HepG2 (cell line): ENCODE measurements around the gene SIK3. TPM values are rescaled to one million over a fixed set of nuclear protein-coding genes. Genes with fewer than 3 reads are reported as not detected.

ENCODE experiments used
- ATAC-seq: fragments of 200-7000 bp; cut with Tn5 transposase; 3 replicates; pipeline ENCODE4 v1.9.1; 2020; ENCODE audit warnings: mild to moderate bottlenecking, moderate library complexity
- BruUV-seq: library from RNA; stranded (reverse); fragments of 400-500 nt; replicated peaks from 2 replicates; lab custom pipeline; 2021; lab: Mats Ljungman, UMichigan
- CTCF ChIA-PET: fragments of 300-600 bp; formaldehyde crosslinking; extraction: SDS; loops from one replicate; lab custom pipeline; 2021; ENCODE audit warnings: low total read pairs, inconsistent platforms, low intra/inter-chr PET ratio; lab: Yijun Ruan, JAX
- POLR2A ChIA-PET: fragments of 350-600 bp; sonication (Branson Sonifier 250); formaldehyde crosslinking; loops from one replicate; lab custom pipeline; 2020; ENCODE audit warnings: antibody characterized with exemption, inconsistent platforms; lab: Yijun Ruan, JAX
- DNase-seq: peaks from one replicate; pipeline ENCODE4 v3.0.0-alpha.2; 2015; ENCODE audit warnings: low spot score
- FAIRE-seq: peaks from 3 replicates; lab custom pipeline; 2011; peaks lifted over from hg19 to GRCh38; lab: Jason Lieb, UNC
- H2AFZ ChIP-seq: one replicate; pipeline ENCODE4 v1.6.1; 2011; ENCODE audit warnings: low read length, inconsistent platforms
- H3K27ac ChIP-seq: fragments of 300-600 bp; 3 replicates; pipeline ENCODE4 v1.8.0; 2011; ENCODE audit warnings: mixed run types, mild to moderate bottlenecking, mixed read lengths, low read length, inconsistent platforms; ENCODE audit not compliant: insufficient read depth; ENCODE audit errors: extremely low read length
- H3K27me3 ChIP-seq, 2 experiments: fragments of 200-600 bp in 1 of 2; 2 replicates in 1 of 2; 3 replicates in 1 of 2; pipeline versions ENCODE4 v1.6.0 to v1.8.0; 2011; ENCODE audit warnings: low read length in 2 of 2, mild to moderate bottlenecking in 2 of 2, moderate library complexity in 2 of 2, inconsistent platforms in 1 of 2; ENCODE audit not compliant: insufficient read depth in 2 of 2, control insufficient read depth in 1 of 2
- H3K36me3 ChIP-seq, 2 experiments: fragments of 200-600 bp in 1 of 2; replicated peaks in 1 of 2; 2 replicates in 1 of 2; 3 replicates in 1 of 2; pipeline versions ENCODE4 v1.5.1 to v1.8.0; 2011; ENCODE audit warnings: low read length in 2 of 2, inconsistent platforms in 1 of 2; ENCODE audit not compliant: insufficient read depth in 2 of 2, control insufficient read depth in 1 of 2
- H3K4me1 ChIP-seq: 2 replicates; pipeline ENCODE4 v1.5.1; 2012; ENCODE audit warnings: low read length, inconsistent platforms; ENCODE audit not compliant: insufficient read depth
- H3K4me2 ChIP-seq: 2 replicates; pipeline ENCODE4 v1.6.0; 2011; ENCODE audit warnings: low read depth, low read length, inconsistent platforms
- H3K4me3 ChIP-seq, 3 experiments: fragments of 200-600 bp in 1 of 3; sonication (generic), shearing (Covaris generic) in 1 of 3; replicated peaks in 1 of 3; 2 replicates each; pipeline ENCODE4 v1.5.1; 2011 to 2016; ENCODE audit warnings: low read length in 3 of 3, inconsistent platforms in 2 of 3, low read depth in 2 of 3, mild to moderate bottlenecking in 2 of 3, control low read depth in 1 of 3, mixed read lengths in 1 of 3; ENCODE audit not compliant: insufficient read depth in 1 of 3
- H3K79me2 ChIP-seq: one replicate; pipeline ENCODE4 v1.6.1; 2011; ENCODE audit warnings: low read length, inconsistent platforms; ENCODE audit not compliant: insufficient read depth
- H3K9ac ChIP-seq: 2 replicates; pipeline ENCODE4 v1.6.0; 2011; ENCODE audit warnings: mild to moderate bottlenecking, low read depth, low read length, inconsistent platforms; ENCODE audit not compliant: insufficient read depth
- H3K9me3 ChIP-seq: 2 replicates; pipeline ENCODE4 v1.5.1; 2012; ENCODE audit warnings: mild to moderate bottlenecking, low read length
- H4K20me1 ChIP-seq: 2 replicates; pipeline ENCODE4 v1.6.0; 2011; ENCODE audit warnings: inconsistent platforms, mild to moderate bottlenecking, low read length, moderate library complexity; ENCODE audit not compliant: insufficient read depth
- ASH2L ChIP-seq: fragments of 300-600, 200-600 bp; sonication (generic); IDR thresholded peaks from 2 replicates; pipeline ENCODE4 v1.7.0; 2017; ENCODE audit warnings: low read depth, mild to moderate bottlenecking, moderate library complexity, mixed read lengths, low read length; ENCODE audit not compliant: insufficient read length
- BHLHE40 ChIP-seq: IDR thresholded peaks from 2 replicates; pipeline ENCODE4 v1.6.1; 2011; ENCODE audit warnings: low read length, improper control_type of control experiment
- BRD4 ChIP-seq: sonication (generic); formaldehyde crosslinking; IDR thresholded peaks from 2 replicates; pipeline ENCODE4 v1.4.0; 2020; ENCODE audit warnings: missing genetic modification reagents
- DNMT1 ChIP-seq: sonication (generic); formaldehyde crosslinking; IDR thresholded peaks from 2 replicates; pipeline ENCODE4 v1.5.1; 2020; ENCODE audit warnings: mild to moderate bottlenecking, missing genetic modification reagents
- HNRNPK ChIP-seq: fragments of 200-400 bp; formaldehyde crosslinking; IDR thresholded peaks from 2 replicates; pipeline ENCODE4 v1.6.1; 2018; ENCODE audit warnings: low read length, low read depth, moderate library complexity, mild to moderate bottlenecking; ENCODE audit not compliant: poor library complexity, severe bottlenecking
- ISL2 ChIP-seq: sonication (generic); formaldehyde crosslinking; IDR thresholded peaks from 2 replicates; pipeline ENCODE4 v1.5.0; 2020; ENCODE audit warnings: missing genetic modification reagents
- MED13 ChIP-seq: sonication (generic); formaldehyde crosslinking; IDR thresholded peaks from 2 replicates; pipeline ENCODE4 v1.5.0; 2020; ENCODE audit warnings: missing genetic modification reagents
- MEF2D ChIP-seq: sonication (generic); formaldehyde crosslinking; IDR thresholded peaks from 2 replicates; pipeline ENCODE4 v1.5.1; 2020; ENCODE audit warnings: mild to moderate bottlenecking, missing genetic modification reagents
- PCBP1 ChIP-seq: fragments of 200-400 bp; formaldehyde crosslinking; IDR thresholded peaks from 2 replicates; pipeline ENCODE4 v1.6.1; 2017; ENCODE audit warnings: mild to moderate bottlenecking, low read depth, low read length, borderline replicate concordance
- RBFOX2 ChIP-seq: fragments of 200-400 bp; formaldehyde crosslinking; IDR thresholded peaks from 2 replicates; pipeline ENCODE4 v1.6.1; 2017; ENCODE audit warnings: low read depth, mild to moderate bottlenecking, low read length
- TBP ChIP-seq: sonication (generic); formaldehyde crosslinking; IDR thresholded peaks from 2 replicates; pipeline ENCODE4 v1.5.0; 2020; ENCODE audit warnings: missing genetic modification reagents
- ZBTB10 ChIP-seq: sonication (generic); formaldehyde crosslinking; IDR thresholded peaks from 2 replicates; pipeline ENCODE4 v1.4.0; 2020; ENCODE audit warnings: missing genetic modification reagents, borderline replicate concordance
- ZEB1 ChIP-seq: IDR thresholded peaks from 2 replicates; pipeline ENCODE4 v1.6.1; 2012; ENCODE audit warnings: mild to moderate bottlenecking, low read depth, inconsistent platforms; ENCODE audit not compliant: insufficient replicate concordance
- ZNF230 ChIP-seq: sonication (generic); formaldehyde crosslinking; IDR thresholded peaks from 2 replicates; pipeline ENCODE4 v1.4.0; 2020; ENCODE audit warnings: mild to moderate bottlenecking, missing genetic modification reagents
- ZNF354B ChIP-seq: sonication (generic); formaldehyde crosslinking; IDR thresholded peaks from 2 replicates; pipeline ENCODE4 v1.8.0; 2022; ENCODE audit warnings: mild to moderate bottlenecking, missing genetic modification reagents
- ZNF44 ChIP-seq: sonication (generic); formaldehyde crosslinking; IDR thresholded peaks from 2 replicates; pipeline ENCODE4 v1.5.1; 2020; ENCODE audit warnings: mild to moderate bottlenecking, missing genetic modification reagents
- ZNF501 ChIP-seq: sonication (generic); formaldehyde crosslinking; IDR thresholded peaks from 2 replicates; pipeline ENCODE4 v1.5.1; 2020; ENCODE audit warnings: mild to moderate bottlenecking, moderate library complexity, missing genetic modification reagents
- WGBS: methylation state at CpG from one replicate; pipeline ENCODE4 v1.1.6; 2017; ENCODE audit warnings: low lambda C conversion rate; 5-methylcytosine and 5-hydroxymethylcytosine counted together
- in situ Hi-C: cut with HindIII; loops from 2 replicates; pipeline ENCODE4 v1.10.0; 2017; ENCODE audit warnings: low pct_unique_long_range_greater_than_20kb; ENCODE audit not compliant: extremely low pct_ligation_motif_present
- intact Hi-C: fragments of 100-400 bp; cut with micrococcal nuclease; formaldehyde crosslinking; loops from one replicate; pipeline ENCODE4 v1.10.0; 2022; ENCODE audit not compliant: unreplicated experiment
- polyA plus RNA-seq, 8 experiments: library from polyadenylated mRNA; depleted of rRNA in 3 of 8; stranded (reverse) in 7 of 8; unstranded in 1 of 8; fragments of >200 nt; fragmentation: Illumina TruSeq in 4 of 8; extraction: Trizol in 4 of 8; gene quantifications; 2 replicates each; pipeline versions ENCODE4 v1.2.1 to v1.2.3, GENCODE V29; 2011 to 2016; ENCODE audit warnings: low read depth in 4 of 8, missing spikeins in 1 of 8, mixed read lengths in 1 of 8; ENCODE audit not compliant: insufficient read depth in 1 of 8
- total RNA-seq, 5 experiments: library from RNA; depleted of rRNA; stranded (reverse); fragments of >200 nt; fragmentation: Illumina TruSeq; extraction: Trizol; gene quantifications; 2 replicates each; pipeline ENCODE4 v1.2.3, GENCODE V29; 2016; ENCODE audit warnings: low read depth in 1 of 5
- TF ChIP-seq, protein P1 (sequence below): sonication (generic); formaldehyde crosslinking; IDR thresholded peaks from 2 replicates; pipeline ENCODE4 v1.9.0; 2021; ENCODE audit warnings: missing genetic modification reagents, borderline replicate concordance

SIK3 gene
- total and polyA plus RNA-seq, 2 of the 13 experiments (the other 11 are each of a cell fraction or from before 2014, with no cell fraction given) = 5.7 to 9.8 TPM

DNA sequence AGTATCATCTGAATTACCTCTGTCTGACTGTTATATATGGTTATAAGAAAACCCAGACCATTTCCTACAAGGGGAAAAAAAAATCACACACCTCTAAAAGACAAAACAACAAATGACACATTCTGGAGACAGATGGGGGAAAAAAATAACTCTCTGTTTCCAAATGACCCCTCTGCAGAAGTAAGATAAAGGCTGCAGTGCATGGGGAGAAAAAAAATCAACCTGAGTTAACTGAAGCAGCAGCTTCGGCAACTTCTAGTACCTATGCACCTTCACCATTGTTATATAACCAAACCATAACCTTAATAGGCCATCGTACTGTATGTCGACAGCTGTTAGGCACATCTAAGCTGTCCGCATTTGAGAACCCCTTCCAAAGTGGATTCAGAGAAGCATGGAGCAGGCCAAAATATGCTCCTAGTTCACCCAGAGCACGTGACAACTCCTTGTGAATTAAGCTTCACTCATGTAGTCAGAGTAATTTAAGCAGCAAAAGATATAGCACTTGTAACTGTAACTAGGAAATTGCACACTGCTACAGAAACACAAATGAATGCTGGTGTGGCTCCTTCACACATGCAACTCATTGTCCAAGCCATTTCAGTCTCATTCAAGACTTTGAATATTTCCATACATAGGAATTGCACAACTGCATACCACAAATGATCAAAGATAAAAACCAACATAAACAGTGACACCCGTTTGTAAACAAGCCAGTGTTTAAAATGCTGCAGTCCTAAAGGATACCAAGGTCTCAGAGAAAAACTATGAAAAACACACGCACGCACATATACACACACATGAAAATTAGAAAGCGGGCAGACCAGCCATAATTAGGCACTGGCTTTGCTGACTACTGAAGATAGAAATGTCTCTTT lies 2.7 kb downstream of the SIK3 start:
- ChIA-PET CTCF (interaction anchor here (0.7 kb wide), 1 partner anchor 124 kb away, joined by 5 read pairs; no protein-coding TSS in a partner anchor), POLR2A (interaction anchor here (0.9 to 5.8 kb wide), 10 partner anchors 18 to 303 kb away, joined by 3 to 69 read pairs (median 6); partner anchors contain the start of genes APOA1 and APOC3)
- Histone ChIP-seq H3K79me2 (peaks cover 70% of the 10 kb centered on the region), H3K4me1 (peaks cover 77% of the 10 kb centered on the region), H2AFZ (no peak overlapping the region), H3K27ac (peak overlapping the region; percentile 80), H4K20me1 (peaks cover 54% of the 10 kb centered on the region), H3K27me3 (no peaks in the 10 kb centered on the region; a peak in 1 of 5 replicates), H3K9ac (peak overlapping the region; percentile 88), H3K4me2 (peak overlapping the region; percentile 91), H3K9me3 (no peaks in the 10 kb centered on the region), H3K4me3 (peak overlapping the region; percentile 79 to 89 (median 87); a peak in 5 of 6 replicates), H3K36me3 (0 out of 5 replicates have a peak, but pooled peaks cover 0 to 1% of the 10 kb centered on the region in 2 experiments)
- ATAC-seq (peak; percentile 35), FAIRE-seq (no peak), DNase-seq (peak; percentile 82)
- in situ Hi-C loops = loop anchor here (5.0 to 10.0 kb wide), 2 partner anchors 213 to 301 kb away; partner anchors contain the start of gene APOA5
- WGBS = 23% methylated on average over 9 of the region's 9 CpGs
- intact Hi-C loops = loop anchor here (2.0 to 5.0 kb wide), 3 partner anchors 19 to 167 kb away; no protein-coding TSS in a partner anchor
- no TSS peak for BruUV-seq
- TF ChIP-seq ZEB1 (no peak), ASH2L (no peak), ZBTB10 (CRISPR knock-in tag) (no peak), ZNF230 (CRISPR knock-in tag) (no peak), HNRNPK (no peak), PCBP1 (no peak), BRD4 (CRISPR knock-in tag) (no peak), ZNF501 (CRISPR knock-in tag) (no peak), DNMT1 (no peak), TBP (no peak), ZNF44 (CRISPR knock-in tag) (no peak), ISL2 (CRISPR knock-in tag) (peak; percentile 83; the same call in 1 of the 2 replicates), MEF2D (no peak), BHLHE40 (0 out of 2 replicates have a peak, but pooled peaks have one; percentile 8), RBFOX2 (no peak), MED13 (CRISPR knock-in tag) (no peak), ZNF354B (CRISPR knock-in tag) (no peak)
- TF ChIP-seq, protein P1, sequence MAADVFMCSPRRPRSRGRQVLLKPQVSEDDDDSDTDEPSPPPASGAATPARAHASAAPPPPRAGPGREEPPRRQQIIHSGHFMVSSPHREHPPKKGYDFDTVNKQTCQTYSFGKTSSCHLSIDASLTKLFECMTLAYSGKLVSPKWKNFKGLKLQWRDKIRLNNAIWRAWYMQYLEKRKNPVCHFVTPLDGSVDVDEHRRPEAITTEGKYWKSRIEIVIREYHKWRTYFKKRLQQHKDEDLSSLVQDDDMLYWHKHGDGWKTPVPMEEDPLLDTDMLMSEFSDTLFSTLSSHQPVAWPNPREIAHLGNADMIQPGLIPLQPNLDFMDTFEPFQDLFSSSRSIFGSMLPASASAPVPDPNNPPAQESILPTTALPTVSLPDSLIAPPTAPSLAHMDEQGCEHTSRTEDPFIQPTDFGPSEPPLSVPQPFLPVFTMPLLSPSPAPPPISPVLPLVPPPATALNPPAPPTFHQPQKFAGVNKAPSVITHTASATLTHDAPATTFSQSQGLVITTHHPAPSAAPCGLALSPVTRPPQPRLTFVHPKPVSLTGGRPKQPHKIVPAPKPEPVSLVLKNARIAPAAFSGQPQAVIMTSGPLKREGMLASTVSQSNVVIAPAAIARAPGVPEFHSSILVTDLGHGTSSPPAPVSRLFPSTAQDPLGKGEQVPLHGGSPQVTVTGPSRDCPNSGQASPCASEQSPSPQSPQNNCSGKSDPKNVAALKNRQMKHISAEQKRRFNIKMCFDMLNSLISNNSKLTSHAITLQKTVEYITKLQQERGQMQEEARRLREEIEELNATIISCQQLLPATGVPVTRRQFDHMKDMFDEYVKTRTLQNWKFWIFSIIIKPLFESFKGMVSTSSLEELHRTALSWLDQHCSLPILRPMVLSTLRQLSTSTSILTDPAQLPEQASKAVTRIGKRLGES (CRISPR knock-in tag) = no peak
